Measurements from ENCODE around the gene PTPRC. TPM values are rescaled to one million over a fixed set of nuclear protein-coding genes. Genes with fewer than 3 reads are reported as not detected.
A peak's percentile ranks its signal among the peaks of the same experiment; 100 is the strongest.

The PTPRC gene
- total RNA-seq, 2 experiments from 2014 or later = 177 to 241 TPM

GRCh38 chr1:198676253-198676652 is 37.4 kb downstream of the PTPRC start:
- ChIA-PET CTCF (ENCODE audit: unreplicated experiment) (interaction anchor here (1.3 kb wide), 1 partner anchor 8 kb away, joined by 3 read pairs; no protein-coding TSS in a partner anchor), POLR2A (interaction anchor here (1.0 to 21.0 kb wide), 7 partner anchors 8 to 81 kb away, joined by 4 to 410 read pairs (median 7); no protein-coding TSS in a partner anchor)
- peak overlapping the region; percentile 99 for H3K27ac ChIP-seq (ENCODE audit: low read depth, low read length, poor library complexity, severe bottlenecking)
- peaks cover 96% of the 10 kb centered on the region for H3K79me2 ChIP-seq (ENCODE audit: insufficient read depth, low read depth, low read length)
- H3K4me1 ChIP-seq (ENCODE audit: insufficient read depth, low read length, poor library complexity, severe bottlenecking) = peaks cover 96% of the 10 kb centered on the region
- H4K20me1 ChIP-seq (ENCODE audit: insufficient read depth, low read length) = no peaks in the 10 kb centered on the region
- no peak overlapping the region; the same call in 1 of the 2 replicates for H2AFZ ChIP-seq (ENCODE audit: low read length)
- peak overlapping the region; percentile 51 for H3K4me3 ChIP-seq (ENCODE audit: low read depth, low read length, poor library complexity, severe bottlenecking)
- H3K9me3 ChIP-seq (ENCODE audit: low read length) = peaks cover 12% of the 10 kb centered on the region; the same call in 1 of the 2 replicates
- intact Hi-C loops (cut with micrococcal nuclease; ENCODE audit: unreplicated experiment) = loop anchor here (10.0 kb wide), 1 partner anchor 1299 kb away; no protein-coding TSS in a partner anchor
- no peak for TF ChIP-seq CTCF (conservative IDR thresholded peaks at IDR 0.05; ENCODE audit: low read length)
- no peak for TF ChIP-seq EZH2phosphoT487 (IDR thresholded peaks at IDR 0.05; ENCODE audit: borderline replicate concordance, low read depth, low read length)
- H3K9me2 ChIP-seq (ENCODE audit: insufficient read depth, low read length) = no peaks in the 10 kb centered on the region
- peak; percentile 57 for DNase-seq (ENCODE audit: low spot score)
- no TSS peak for BruUV-seq (replicated peaks)
- H3K36me3 ChIP-seq (ENCODE audit: insufficient read depth, low read length) = peaks cover 65% of the 10 kb centered on the region
- H3K4me2 ChIP-seq (ENCODE audit: low read length) = peak overlapping the region; percentile 91

GRCh38 chr1:198677027-198677426 is 38.2 kb downstream of the PTPRC start:
- peak overlapping the region; percentile 91 for H3K4me2 ChIP-seq (ENCODE audit: low read length)
- peak overlapping the region; percentile 99 for H3K27ac ChIP-seq (ENCODE audit: low read depth, low read length, poor library complexity, severe bottlenecking)
- intact Hi-C loops (cut with micrococcal nuclease; ENCODE audit: unreplicated experiment) = loop anchor here (10.0 kb wide), 1 partner anchor 1298 kb away; no protein-coding TSS in a partner anchor
- H3K9me3 ChIP-seq (ENCODE audit: low read length) = peaks cover 12% of the 10 kb centered on the region; the same call in 1 of the 2 replicates
- peaks cover 92% of the 10 kb centered on the region for H3K79me2 ChIP-seq (ENCODE audit: insufficient read depth, low read depth, low read length)
- TF ChIP-seq EZH2phosphoT487 (IDR thresholded peaks at IDR 0.05; ENCODE audit: borderline replicate concordance, low read depth, low read length) (no peak), CTCF (conservative IDR thresholded peaks at IDR 0.05; ENCODE audit: low read length) (no peak)
- H3K4me3 ChIP-seq (ENCODE audit: low read depth, low read length, poor library complexity, severe bottlenecking) = peak overlapping the region; percentile 51
- no peaks in the 10 kb centered on the region for H4K20me1 ChIP-seq (ENCODE audit: insufficient read depth, low read length)
- DNase-seq (ENCODE audit: low spot score) = no peak
- CTCF ChIA-PET (ENCODE audit: unreplicated experiment) = interaction anchor here (1.3 to 1.7 kb wide), 2 partner anchors 9 to 56 kb away, joined by 3 to 6 read pairs; no protein-coding TSS in a partner anchor
- BruUV-seq (replicated peaks) = no TSS peak
- peaks cover 95% of the 10 kb centered on the region for H3K4me1 ChIP-seq (ENCODE audit: insufficient read depth, low read length, poor library complexity, severe bottlenecking)
- H3K36me3 ChIP-seq (ENCODE audit: insufficient read depth, low read length) = peaks cover 58% of the 10 kb centered on the region
- no peak overlapping the region; the same call in 1 of the 2 replicates for H2AFZ ChIP-seq (ENCODE audit: low read length)
- H3K9me2 ChIP-seq (ENCODE audit: insufficient read depth, low read length) = no peaks in the 10 kb centered on the region
- POLR2A ChIA-PET = interaction anchor here (0.5 to 21.0 kb wide), 11 partner anchors 9 to 1099 kb away, joined by 3 to 410 read pairs (median 5); no protein-coding TSS in a partner anchor

GRCh38 chr1:198677871-198678270 is 39.0 kb downstream of the PTPRC start:
- ChIA-PET POLR2A (interaction anchor here (0.5 to 21.0 kb wide), 11 partner anchors 10 to 509 kb away, joined by 3 to 410 read pairs (median 8); partner anchors contain the start of gene PTPRC), CTCF (ENCODE audit: unreplicated experiment) (interaction anchor here (1.7 kb wide), 1 partner anchor 57 kb away, joined by 6 read pairs; no protein-coding TSS in a partner anchor)
- intact Hi-C loops (cut with micrococcal nuclease; ENCODE audit: unreplicated experiment) = loop anchor here (2.0 to 10.0 kb wide), 2 partner anchors 21 to 1297 kb away; no protein-coding TSS in a partner anchor
- Histone ChIP-seq H3K4me1 (ENCODE audit: insufficient read depth, low read length, poor library complexity, severe bottlenecking) (peaks cover 98% of the 10 kb centered on the region), H3K9me3 (ENCODE audit: low read length) (0 out of 2 replicates have a peak, but pooled peaks cover 12% of the 10 kb centered on the region), H3K4me2 (ENCODE audit: low read length) (peak overlapping the region; percentile 91), H3K9me2 (ENCODE audit: insufficient read depth, low read length) (no peaks in the 10 kb centered on the region), H3K4me3 (ENCODE audit: low read depth, low read length, poor library complexity, severe bottlenecking) (peak overlapping the region; percentile 51), H3K27ac (ENCODE audit: low read depth, low read length, poor library complexity, severe bottlenecking) (peak overlapping the region; percentile 99), H3K36me3 (ENCODE audit: insufficient read depth, low read length) (peaks cover 49% of the 10 kb centered on the region), H2AFZ (ENCODE audit: low read length) (peak overlapping the region; percentile 24; the same call in 1 of the 2 replicates), H4K20me1 (ENCODE audit: insufficient read depth, low read length) (no peaks in the 10 kb centered on the region), H3K79me2 (ENCODE audit: insufficient read depth, low read depth, low read length) (peaks cover 92% of the 10 kb centered on the region)
- no peak for DNase-seq (ENCODE audit: low spot score)
- BruUV-seq (replicated peaks) = no TSS peak
- TF ChIP-seq EZH2phosphoT487 (IDR thresholded peaks at IDR 0.05; ENCODE audit: borderline replicate concordance, low read depth, low read length) (no peak), CTCF (conservative IDR thresholded peaks at IDR 0.05; ENCODE audit: low read length) (no peak)

All from OCI-LY7 (cell line).